ENCODE data around the gene DCST2. TPM values are rescaled to one million over a fixed set of nuclear protein-coding genes. Genes with fewer than 3 reads are reported as not detected.

The DCST2 gene
- total RNA-seq, 2 donors from 2014 or later = 0.33 to 1.8 TPM

- peaks cover 0 to 7% of the 10 kb centered on the region in 2 donors for H3K36me3 ChIP-seq (replicated peaks in 1 of 2; ENCODE audit: insufficient read depth in 1 of 2, low read depth in 2 of 2)
- DNase-seq (no peak), ATAC-seq (no peak)
- peaks cover 56% of the 10 kb centered on the region for H3K4me1 ChIP-seq
- H3K27me3 ChIP-seq = no peaks in the 10 kb centered on the region
- no peaks in the 10 kb centered on the region for H3K9me3 ChIP-seq
- 77 to 84% methylated on average over 11 to 16 of the region's 16 CpGs for WGBS, 2 donors
- intact Hi-C loops (cut with DNase I) = no loop called here
- no peak for TF ChIP-seq CTCF (IDR thresholded peaks at IDR 0.05)
- H3K4me3 ChIP-seq = no peak overlapping the region
- H3K27ac ChIP-seq = peak overlapping the region in 1 of 4 donors; percentile 16
Observed at GRCh38 chr1:155015527-155016230, 17.9 kb downstream of the DCST2 start.

- no peaks in the 10 kb centered on the region for H3K27me3 ChIP-seq
- peaks cover 63% of the 10 kb centered on the region for H3K4me1 ChIP-seq
- intact Hi-C loops (cut with DNase I) = loop anchor here (5.0 kb wide), 1 partner anchor 53 kb away; the partner anchor contains the start of gene PYGO2
- no peaks in the 10 kb centered on the region for H3K9me3 ChIP-seq
- TF ChIP-seq CTCF (IDR thresholded peaks at IDR 0.05) (no peak), POLR2A (IDR thresholded peaks at IDR 0.05) (no peak)
- no peak overlapping the region for H3K27ac ChIP-seq
- ATAC-seq = no peak
- WGBS, 2 donors = 90 to 93% methylated on average over 8 to 31 of the region's 31 CpGs
- DNase-seq = no peak
- H3K36me3 ChIP-seq (replicated peaks in 1 of 2; ENCODE audit: insufficient read depth in 1 of 2, low read depth in 2 of 2) = peaks cover 0 to 7% of the 10 kb centered on the region in 2 donors
- H3K4me3 ChIP-seq = no peak overlapping the region
Observed at GRCh38 chr1:155014709-155015508, 18.7 kb downstream of the DCST2 start.

GRCh38 chr1:155013632-155014031 lies 19.9 kb downstream of the DCST2 start:
- DNase-seq = no peak
- WGBS, 2 donors = 26 to 49% methylated on average over 7 of the region's 8 CpGs
- H3K27ac ChIP-seq = peak overlapping the region in 1 of 4 donors; percentile 45
- intact Hi-C loops (cut with DNase I) = loop anchor here (5.0 kb wide), 1 partner anchor 51 kb away; the partner anchor contains the start of gene PYGO2
- no peak for ATAC-seq
- H3K27me3 ChIP-seq = no peaks in the 10 kb centered on the region
- TF ChIP-seq POLR2A (IDR thresholded peaks at IDR 0.05) = no peak
- peaks cover 75% of the 10 kb centered on the region for H3K4me1 ChIP-seq
- H3K4me3 ChIP-seq = no peak overlapping the region
- H3K36me3 ChIP-seq (replicated peaks in 1 of 2; ENCODE audit: insufficient read depth in 1 of 2, low read depth in 2 of 2) = peaks cover 0 to 7% of the 10 kb centered on the region in 2 donors
- H3K9me3 ChIP-seq = no peaks in the 10 kb centered on the region

- TF ChIP-seq POLR2A (IDR thresholded peaks at IDR 0.05) (no peak), CTCF (IDR thresholded peaks at IDR 0.05) (no peak)
- no peak for DNase-seq
- Histone ChIP-seq H3K36me3 (replicated peaks in 1 of 2; ENCODE audit: insufficient read depth in 1 of 2, low read depth in 2 of 2) (peaks cover 0 to 7% of the 10 kb centered on the region in 2 donors), H3K27ac (peak overlapping the region; percentile 5 to 61 (median 42)), H3K27me3 (no peaks in the 10 kb centered on the region), H3K9me3 (no peaks in the 10 kb centered on the region), H3K4me3 (no peak overlapping the region), H3K4me1 (peaks cover 78% of the 10 kb centered on the region)
- 34 to 41% methylated on average over 2 to 3 of the region's 3 CpGs for WGBS, 2 donors
- ATAC-seq = no peak
- intact Hi-C loops (cut with DNase I) = loop anchor here (5.0 kb wide), 1 partner anchor 51 kb away; the partner anchor contains the start of gene PYGO2
Observed at GRCh38 chr1:155012776-155013602, 20.6 kb downstream of the DCST2 start.

Data from body of pancreas (tissue), 4 donors.